HG03045 (cell line): ENCODE measurements around the gene C10orf53.
"Not testable (repeated sequence)": the region's sequence is repeated elsewhere in the genome, so short reads cannot be mapped to it uniquely, and the experiment has no call there.

ENCODE experiments used
- ATAC-seq: cut with Tn5 transposase; IDR thresholded peaks from one replicate; pipeline ENCODE4 v1.9.1; 2021; ENCODE audit warnings: mild to moderate bottlenecking, moderate library complexity; ENCODE audit not compliant: unreplicated experiment

The C10orf53 gene

DNA sequence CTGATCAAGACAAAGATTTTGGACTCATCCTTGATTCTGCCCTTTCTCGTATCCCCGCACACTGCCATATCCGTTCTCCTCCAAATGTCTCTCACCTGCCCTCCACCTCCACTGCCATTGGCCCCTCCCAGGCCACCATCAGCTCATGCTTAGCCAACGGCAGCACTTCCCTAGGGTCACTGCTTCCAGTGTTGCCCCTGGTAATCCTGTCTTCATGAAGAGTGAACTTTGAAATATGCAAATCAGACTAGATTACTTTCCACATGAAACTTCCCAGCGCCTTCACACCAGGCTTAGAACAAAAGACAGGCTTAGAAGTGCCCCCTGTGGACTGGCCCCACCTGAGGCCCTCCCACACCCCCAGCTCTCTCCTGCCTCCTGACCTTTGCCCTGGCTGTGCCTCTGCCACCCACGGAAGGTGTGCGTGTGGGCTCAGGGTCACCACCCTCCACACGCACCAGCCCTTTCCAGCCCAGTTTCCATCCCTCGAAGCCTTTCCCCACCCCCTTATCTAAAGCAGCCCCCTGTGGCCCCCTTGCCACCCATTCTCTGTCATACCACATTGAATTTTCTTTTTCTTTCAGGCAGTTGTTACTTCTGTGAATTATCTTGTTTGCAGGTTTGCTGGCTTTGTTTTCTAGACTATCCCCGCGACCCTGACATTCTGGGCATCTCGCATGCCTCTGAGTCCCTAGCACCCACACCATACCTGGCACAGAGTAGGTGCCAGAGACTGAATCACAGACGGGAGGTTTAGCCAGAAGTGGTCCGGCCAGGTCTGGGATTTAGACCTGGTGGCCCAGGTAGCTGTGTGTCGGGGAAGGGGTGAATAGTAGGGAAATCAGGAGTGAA lies 26.8 kb upstream of the C10orf53 start:
- no peak for ATAC-seq

DNA sequence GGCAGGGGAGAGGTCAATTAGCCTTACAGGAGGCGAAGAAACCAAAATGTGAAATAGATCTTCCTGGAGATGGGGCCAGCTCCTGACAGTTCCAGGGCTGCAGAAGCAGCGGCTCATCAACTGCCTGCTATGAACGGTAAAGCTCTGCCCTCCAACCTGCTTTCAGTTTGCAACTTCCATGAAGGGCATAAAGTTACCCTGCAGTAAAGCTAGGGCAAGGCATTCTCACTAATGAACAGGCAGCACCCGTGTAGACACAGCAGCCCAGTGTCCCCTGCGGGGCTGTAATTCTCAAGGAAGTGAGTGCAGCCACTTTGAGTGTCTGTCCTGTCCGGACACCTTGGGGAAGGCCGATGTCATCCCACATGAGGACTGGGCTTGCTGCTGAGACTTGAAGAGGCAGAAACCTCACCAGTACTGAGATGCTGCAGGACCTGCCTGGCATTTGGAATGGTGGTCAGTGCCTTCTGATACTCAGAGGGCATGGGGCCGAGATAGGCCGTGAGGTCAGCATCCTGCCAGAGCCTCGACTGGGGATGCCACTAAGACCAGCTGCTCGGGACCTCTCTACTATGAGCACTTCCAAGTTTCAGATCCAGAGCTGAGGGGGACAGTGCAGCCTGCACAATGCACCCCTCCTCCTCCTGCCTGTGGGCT lies 26.1 kb upstream of the C10orf53 start:
- ATAC-seq: no peak

DNA sequence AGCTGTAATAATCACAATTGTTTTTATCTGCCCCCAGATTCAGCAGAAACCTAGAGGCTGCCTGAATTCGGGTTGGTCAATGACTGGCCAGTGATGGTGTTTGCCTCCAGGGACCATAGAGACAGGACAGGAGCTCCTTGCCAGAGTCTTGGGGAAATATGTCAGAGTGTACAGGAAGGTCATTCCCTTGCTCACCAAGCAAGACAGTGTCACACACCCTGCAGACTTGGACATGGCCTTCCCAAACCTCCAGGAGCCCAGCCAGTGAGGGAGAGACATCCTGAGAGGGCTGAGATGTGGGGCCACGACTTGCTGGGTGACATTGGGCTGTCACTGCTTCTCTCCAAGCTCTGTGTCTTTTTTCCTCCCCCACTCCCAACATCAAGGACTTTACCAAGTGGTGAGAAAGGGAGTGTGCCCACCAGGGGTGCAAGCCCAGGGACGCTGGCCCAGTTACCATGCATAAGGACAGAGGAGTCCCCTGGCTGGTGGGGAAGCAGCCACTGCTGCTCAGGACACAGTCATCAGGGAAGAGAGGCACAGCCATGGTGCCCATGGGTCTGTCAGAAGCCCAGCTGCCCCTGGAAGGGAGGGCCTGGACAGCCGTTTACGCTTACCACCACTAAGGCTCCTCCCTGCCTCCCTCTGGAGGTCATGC lies 25.3 kb upstream of the C10orf53 start:
- ATAC-seq: no peak

DNA sequence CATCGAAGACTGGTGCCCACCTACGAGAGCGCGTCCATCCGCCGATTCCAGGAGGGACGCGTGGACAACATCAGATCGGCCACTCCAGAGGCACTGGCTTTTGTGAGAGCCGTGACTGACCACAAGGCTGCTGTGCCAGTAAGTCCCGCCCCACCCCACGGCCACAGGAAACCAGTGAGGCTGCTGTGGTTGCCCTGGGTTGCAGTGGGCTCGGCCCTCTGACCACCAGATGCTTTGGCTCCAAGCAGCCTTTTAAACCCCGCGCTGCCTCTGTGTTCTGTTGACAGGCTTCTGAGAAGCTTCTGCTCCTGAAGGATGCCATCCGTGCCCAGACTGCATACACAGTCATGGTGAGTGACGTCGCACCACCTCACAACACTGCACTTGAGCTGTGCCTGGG lies 24.4 kb upstream of the C10orf53 start:
- no peak for ATAC-seq

DNA sequence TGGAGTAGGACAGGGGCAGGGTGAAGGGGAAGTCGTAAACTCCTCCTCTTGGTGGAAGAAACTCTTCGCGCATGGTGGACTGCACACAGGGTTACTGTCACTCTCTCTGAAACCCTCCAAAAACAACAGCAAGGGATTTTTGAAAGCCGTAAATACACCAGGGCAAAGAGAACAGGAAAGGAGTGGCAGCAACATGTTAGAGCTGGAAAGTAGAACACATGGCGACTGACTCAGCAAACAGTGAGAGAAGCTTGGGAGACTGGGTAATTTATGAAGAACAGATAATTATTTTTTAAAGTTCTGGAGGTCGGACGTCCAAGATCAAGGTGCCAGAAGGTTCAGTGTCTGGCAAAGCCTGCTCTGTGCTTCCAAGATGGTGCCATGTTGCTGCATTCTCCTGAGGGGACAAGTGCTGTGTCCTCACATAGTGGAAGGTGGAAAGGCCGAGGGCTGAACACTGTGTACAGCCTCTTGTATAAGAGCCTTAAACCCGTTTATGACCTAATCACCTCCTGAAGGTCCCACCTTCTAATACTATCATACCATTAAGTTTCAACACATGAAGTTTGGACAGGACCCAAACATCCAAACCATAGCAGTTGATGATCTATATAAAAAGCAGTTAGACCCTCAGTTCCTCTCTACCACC lies 22.5 kb upstream of the C10orf53 start:
- ATAC-seq: no peak

DNA sequence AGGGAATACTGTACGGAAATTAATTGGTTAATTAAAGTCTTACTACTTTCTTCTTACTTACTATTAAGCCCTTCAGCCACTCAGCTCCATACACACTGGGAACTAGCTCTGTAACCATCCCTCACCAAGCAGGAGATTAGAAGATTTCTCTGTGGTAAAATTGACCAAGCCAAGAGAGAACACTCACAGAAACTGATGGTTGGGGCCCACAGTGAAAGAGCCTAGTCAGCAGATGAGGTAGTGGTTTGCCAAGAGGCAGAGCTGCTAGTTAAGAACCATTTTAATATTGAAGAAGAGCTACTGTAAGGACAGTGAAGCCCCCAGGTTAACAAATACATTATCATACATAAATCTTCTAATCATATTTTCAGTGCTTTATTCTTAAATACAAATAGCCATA lies 21.8 kb upstream of the C10orf53 start:
- no peak for ATAC-seq

DNA sequence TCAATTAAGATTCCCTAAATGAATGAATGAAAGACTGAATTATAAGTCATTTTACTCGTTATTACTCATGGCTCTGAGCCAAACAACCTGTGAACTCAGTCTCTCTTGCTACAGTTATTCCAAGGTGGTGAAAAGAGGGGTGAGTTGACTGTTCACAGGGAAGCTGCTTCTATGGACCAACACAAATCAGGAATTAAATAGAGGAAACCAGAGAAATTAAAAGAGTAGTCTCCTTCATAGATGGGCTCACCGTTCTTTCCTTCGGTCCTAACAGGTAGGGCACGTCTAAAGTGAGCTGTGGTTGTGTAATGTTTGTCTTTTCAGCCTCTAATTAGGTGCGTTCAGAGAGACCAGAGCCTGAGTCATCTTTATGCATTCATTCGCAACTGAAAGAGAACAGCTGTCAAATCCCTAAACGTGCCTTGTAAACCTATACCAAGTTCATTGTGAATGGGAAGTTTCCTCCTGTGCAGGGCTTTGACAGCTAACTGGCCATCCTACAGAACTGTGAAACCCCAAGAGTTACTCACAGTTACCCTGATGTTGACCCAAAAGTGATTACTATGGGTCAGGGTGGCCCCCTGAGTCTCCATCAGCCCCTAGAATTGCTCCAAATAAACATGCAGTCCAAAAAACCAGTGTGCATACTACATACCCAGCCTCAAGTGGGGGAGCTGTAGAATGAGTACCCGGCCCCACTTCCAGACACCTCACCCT lies 18.2 kb upstream of the C10orf53 start:
- no peak for ATAC-seq

DNA sequence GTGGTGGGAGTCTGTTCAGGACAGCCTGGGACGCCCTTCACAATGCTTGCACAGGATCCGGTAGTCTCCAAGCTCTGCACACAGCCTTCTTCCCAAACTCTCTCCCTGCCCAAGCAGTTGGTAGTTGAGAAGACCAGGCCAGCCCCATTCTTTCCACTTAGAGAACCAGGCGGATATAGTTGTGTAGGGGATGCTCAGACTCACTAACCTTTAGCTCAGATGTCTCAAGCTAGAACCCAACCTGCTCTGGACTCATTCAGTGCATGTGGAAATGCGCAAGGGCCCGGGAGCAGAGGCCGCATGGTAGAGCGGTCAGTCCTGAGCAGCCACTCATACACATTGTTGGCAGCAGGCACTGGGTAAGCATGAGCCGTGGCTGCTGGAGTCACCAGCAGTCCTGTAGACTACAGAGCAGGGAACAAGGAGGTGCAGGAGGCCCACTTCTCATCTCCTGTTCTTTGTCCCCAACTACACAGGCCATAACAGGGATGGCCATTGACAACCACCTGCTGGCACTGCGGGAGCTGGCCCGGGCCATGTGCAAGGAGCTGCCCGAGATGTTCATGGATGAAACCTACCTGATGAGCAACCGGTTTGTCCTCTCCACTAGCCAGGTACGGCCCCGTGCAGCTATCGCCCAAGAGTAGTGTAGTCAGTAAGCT lies 17.2 kb upstream of the C10orf53 start:
- ATAC-seq: no peak

DNA sequence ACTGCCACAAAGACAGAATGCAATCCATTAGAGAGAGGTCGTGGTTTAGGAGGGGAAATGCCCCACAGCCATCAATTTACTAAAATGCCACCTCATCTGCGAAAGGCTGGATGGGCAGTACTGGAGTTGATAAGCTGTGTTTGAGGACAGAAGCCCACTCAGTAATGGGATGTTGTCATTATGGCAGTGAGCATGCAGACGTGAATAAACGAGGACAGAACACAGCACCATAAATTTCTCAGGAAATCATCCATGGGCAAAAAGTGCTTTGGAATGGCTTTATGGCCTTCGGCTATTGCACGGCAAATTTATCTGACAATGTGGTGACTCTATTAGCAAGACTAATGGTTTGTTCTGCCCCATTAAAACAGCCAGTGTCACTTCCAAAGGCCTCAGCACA lies 15.9 kb upstream of the C10orf53 start:
- no peak for ATAC-seq

DNA sequence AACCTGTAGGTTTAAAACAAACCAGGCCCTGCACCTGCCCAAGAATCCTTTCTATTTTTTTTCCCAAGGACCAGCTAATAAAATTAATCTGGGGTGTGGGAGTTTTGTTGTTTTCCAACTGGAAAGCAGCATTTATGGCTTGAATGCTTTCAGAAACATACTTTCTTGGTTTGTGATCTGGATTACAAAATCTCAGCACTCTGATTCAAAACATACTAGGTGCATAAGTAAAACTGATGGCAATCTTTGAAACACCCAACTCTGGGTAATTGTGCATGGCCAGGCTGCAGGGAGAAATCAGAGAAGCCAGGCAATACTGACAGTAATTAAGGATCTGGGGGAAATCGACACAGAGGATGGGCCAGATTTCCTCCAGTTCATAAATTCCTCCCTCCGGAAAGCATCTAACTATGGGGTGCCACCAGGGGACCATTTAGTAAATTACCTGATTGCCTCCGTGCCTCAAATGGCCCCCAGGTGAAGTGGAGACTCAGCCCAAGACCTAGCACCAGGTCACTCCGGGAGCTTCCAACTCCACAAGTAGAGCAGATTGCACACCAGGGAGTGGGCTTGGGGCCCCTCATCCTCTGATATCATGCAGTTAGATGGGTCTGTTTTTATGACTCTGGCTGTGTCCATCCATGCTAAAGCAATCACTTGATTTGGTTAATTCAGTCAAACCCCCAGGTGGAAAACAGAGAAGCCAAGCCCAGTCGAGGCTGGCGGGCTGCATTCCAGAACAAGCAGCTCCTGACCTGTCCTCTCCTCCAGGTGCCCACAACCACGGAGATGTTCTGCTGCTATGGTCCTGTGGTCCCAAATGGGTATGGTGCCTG lies 15.2 kb upstream of the C10orf53 start:
- ATAC-seq: no peak

DNA sequence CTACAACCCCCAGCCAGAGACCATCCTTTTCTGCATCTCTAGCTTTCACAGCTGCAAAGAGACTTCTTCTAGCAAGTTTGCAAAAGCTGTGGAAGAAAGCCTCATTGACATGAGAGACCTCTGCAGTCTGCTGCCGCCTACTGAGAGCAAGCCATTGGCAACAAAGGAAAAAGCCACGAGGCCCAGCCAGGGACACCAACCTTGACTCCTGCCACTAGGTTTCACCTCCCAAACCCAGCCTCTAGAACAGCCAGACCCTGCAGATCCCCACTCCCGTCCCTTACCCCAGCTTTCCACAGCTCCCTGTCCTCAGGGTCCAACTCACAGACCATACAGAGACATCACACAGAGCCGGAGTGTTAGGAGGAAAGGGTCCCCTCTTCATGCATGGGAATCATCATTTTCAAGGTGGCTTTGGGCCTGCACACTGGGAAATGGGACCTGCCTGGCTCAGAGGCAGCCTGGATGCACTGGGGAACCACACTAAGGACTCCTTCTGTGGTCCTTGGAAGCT lies 14.6 kb upstream of the C10orf53 start:
- ATAC-seq: no peak

DNA sequence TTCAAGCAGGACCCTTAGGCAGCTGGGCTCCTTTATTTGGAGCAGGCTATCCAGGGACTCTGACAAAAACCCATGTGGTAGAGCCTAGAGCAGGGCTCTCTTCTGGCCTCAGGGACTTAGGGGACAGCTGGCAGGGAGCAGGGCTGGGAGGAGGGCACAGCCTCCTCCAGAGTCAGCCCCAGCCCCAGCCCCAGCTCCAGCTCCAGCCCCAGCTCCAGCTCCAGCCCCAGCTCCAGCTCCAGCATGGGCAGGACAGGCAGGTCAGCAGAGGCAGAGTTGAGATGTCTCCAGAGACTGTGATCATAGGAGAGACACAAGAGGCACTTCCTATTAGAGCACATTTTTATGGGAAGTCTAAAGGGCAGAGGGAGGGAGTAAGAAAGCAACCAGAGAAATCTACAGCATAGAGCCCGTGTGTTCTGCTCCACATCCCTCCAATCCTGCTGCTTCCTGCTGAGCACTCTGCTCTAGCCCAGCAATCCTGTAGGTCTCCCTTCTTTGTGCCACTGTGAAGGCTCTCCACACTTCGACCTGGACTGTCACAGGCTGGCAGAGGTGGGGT lies 13.3 kb upstream of the C10orf53 start:
- ATAC-seq: no peak

DNA sequence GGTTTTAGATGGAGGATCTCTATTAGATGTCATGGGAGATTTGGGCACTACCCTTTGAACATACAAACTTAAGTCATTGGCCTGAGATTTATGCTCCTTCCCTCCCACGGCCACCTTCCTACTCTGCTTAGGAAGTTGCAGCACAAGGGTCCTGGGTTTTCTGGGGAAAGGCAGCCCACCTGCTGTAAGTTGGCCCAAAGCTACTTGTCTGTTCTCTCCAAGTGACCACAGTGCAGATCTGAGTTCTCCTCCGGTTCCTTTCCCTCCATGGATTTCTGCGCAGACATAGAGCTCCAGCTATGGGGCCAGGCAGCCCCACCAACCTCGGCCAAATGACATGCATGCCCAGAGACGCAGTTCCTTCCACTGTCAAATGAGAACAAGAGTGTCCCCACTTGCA lies 12.8 kb upstream of the C10orf53 start:
- no peak for ATAC-seq

DNA sequence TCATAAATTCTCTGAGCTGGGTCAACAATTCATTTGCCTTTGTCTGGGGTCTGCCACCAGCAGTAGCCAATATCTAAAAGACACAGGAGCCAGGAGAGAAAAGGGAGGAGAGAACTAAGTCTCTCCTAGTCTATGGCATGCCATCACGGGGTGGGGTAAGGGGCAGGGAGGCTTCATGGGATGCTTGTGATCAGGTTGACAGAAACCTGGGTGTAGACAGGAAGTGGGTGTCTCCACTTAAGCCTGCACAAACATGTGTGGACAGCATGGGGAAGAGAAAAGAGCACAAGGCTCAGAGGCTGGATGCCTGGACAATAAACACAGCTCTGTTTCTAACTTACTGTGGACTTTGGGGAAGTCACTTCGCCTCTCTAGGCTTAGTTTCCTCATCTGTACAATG lies 11.5 kb upstream of the C10orf53 start:
- no peak for ATAC-seq

DNA sequence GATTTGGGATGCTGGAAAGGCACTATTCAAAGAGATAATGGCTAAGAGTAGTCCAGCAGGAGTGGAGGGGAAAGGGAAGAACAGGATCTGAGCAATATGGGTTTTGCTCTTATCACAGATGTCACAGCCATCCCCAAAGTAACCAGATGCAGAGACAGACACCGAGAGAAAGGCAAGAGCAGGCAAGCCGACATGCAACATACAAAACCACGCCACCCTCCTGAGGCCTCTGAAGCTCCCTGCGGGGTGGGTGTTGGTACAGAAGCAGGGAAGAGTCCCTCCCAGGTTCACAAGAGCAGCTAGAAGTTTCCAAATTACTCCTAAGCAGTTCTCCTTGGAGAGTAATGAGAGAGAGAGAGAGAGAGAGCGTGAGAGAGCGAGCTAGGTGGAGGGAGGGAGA lies 10.8 kb upstream of the C10orf53 start:
- no peak for ATAC-seq

DNA sequence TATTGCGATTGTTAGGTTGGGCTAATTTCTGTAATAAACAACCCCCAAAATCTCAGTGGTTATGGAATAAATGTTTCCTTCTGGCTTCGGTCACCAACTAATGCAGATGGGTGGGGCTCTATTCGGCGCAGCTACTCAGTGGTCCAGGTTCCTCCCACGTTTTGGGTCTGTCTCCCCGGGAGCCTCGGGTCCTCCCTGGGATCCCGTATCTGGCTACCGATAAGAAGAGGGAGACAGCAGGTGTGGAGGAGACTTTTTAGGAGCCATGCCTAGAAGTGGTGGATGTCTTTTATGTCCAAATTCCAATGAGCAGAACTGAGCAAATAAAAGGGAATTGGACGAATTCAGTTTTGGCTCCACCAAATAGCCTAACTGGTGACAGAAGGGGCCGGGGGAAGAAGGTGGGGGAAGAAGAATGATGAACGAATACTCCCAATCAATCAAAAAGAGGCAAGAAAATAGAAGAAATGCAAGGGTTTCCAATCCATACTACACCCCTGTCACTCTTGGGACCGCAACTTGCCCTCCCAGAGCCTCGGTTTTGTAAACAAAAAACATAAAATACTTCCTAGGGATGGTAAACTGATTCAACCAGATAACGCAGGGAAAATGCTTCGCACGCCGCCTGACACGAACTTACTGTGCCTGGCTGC lies 498 bp upstream of the C10orf53 start:
- no peak for ATAC-seq

DNA sequence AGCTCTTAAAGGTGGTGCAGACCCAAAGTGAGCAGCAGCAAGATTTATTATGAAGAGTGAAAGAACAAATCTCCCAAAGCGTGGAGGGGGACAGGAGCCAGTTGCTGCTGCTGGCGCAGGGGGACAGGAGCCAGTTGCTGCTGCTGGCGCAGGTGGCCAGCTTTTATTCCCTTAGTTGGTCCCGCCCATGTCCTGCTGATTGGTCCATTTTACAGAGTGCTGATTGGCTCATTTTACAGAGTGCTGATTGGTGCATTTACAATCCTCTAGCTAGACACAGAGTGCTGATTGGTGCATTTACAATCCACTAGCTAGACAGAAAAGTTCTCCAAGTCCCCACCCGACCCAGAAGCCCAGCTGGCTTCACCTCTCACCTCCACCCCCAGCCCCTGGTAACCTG lies 3.0 kb downstream of the C10orf53 start:
- not testable (repeated sequence) for ATAC-seq

DNA sequence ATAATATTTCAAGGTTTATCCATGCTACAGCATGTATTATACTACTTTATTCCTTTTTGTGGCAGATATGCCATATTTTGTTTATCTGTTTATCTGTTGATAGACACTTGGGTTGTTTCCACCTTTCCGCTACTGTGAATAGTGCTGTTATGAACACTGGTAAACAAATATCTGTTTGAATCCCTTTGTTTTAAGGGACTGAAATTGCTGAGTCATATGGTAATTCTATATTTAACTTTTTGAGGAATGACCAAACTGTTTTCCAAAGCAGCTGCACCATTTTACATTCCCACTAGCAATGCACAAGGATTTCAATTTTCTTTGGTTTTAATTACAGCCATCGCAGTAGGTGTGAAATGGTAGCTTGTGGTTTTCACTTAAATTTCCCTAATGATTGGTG lies 3.4 kb downstream of the C10orf53 start:
- no peak for ATAC-seq
